HepG2 (cell line): Measurements from ENCODE around the gene CRTC2. TPM values are rescaled to one million over a fixed set of nuclear protein-coding genes. Genes with fewer than 3 reads are reported as not detected.

Source experiments
- SIN3A ChIP-seq: IDR thresholded peaks from 2 replicates; pipeline ENCODE4 v1.6.1; 2011; ENCODE audit warnings: low read depth, mild to moderate bottlenecking, control low read depth, low read length, borderline replicate concordance
- ZNF329 ChIP-seq: sonication (generic); formaldehyde crosslinking; IDR thresholded peaks from 2 replicates; pipeline ENCODE4 v1.9.0; 2021; ENCODE audit warnings: low read depth, mild to moderate bottlenecking, missing genetic modification reagents
- ZNF724P ChIP-seq: sonication (generic); formaldehyde crosslinking; IDR thresholded peaks from 2 replicates; pipeline ENCODE4 v1.8.0; 2022; ENCODE audit warnings: missing genetic modification reagents, borderline replicate concordance
- ZSCAN20 ChIP-seq: sonication (generic); formaldehyde crosslinking; IDR thresholded peaks from 2 replicates; pipeline ENCODE4 v1.4.0; 2020; ENCODE audit warnings: missing genetic modification reagents, mild to moderate bottlenecking, borderline replicate concordance
- ZSCAN22 ChIP-seq: sonication (generic); formaldehyde crosslinking; IDR thresholded peaks from 2 replicates; pipeline ENCODE4 v1.4.0; 2020; ENCODE audit warnings: mild to moderate bottlenecking, missing genetic modification reagents
- ZSCAN31 ChIP-seq: sonication (generic); formaldehyde crosslinking; IDR thresholded peaks from 2 replicates; pipeline ENCODE4 v1.5.0; 2020; ENCODE audit warnings: low read depth, mild to moderate bottlenecking, missing genetic modification reagents
- polyA plus RNA-seq, 8 experiments: library from polyadenylated mRNA; depleted of rRNA in 3 of 8; stranded (reverse) in 7 of 8; unstranded in 1 of 8; fragments of >200 nt; fragmentation: Illumina TruSeq in 4 of 8; extraction: Trizol in 4 of 8; gene quantifications; 2 replicates each; pipeline versions ENCODE4 v1.2.1 to v1.2.3, GENCODE V29; 2011 to 2016; ENCODE audit warnings: low read depth in 4 of 8, missing spikeins in 1 of 8, mixed read lengths in 1 of 8; ENCODE audit not compliant: insufficient read depth in 1 of 8
- total RNA-seq, 5 experiments: library from RNA; depleted of rRNA; stranded (reverse); fragments of >200 nt; fragmentation: Illumina TruSeq; extraction: Trizol; gene quantifications; 2 replicates each; pipeline ENCODE4 v1.2.3, GENCODE V29; 2016; ENCODE audit warnings: low read depth in 1 of 5
- TF ChIP-seq, protein P1 (sequence below): sonication (generic); formaldehyde crosslinking; IDR thresholded peaks from one replicate; pipeline ENCODE4 v1.5.1; 2020; ENCODE audit warnings: mild to moderate bottlenecking, missing genetic modification reagents; ENCODE audit errors: not compliant biosample characterization
- TF ChIP-seq, protein P2 (sequence below): sonication (generic); formaldehyde crosslinking; IDR thresholded peaks from 2 replicates; pipeline ENCODE4 v1.4.0; 2020; ENCODE audit warnings: missing genetic modification reagents
- TF ChIP-seq, protein P3 (sequence below): sonication (generic); formaldehyde crosslinking; IDR thresholded peaks from 2 replicates; pipeline ENCODE4 v1.5.0; 2020; ENCODE audit warnings: missing genetic modification reagents

The CRTC2 gene
- total and polyA plus RNA-seq, 2 of the 13 experiments (the other 11 are each of a cell fraction or from before 2014, with no cell fraction given): 6.1 to 26.7 TPM

DNA sequence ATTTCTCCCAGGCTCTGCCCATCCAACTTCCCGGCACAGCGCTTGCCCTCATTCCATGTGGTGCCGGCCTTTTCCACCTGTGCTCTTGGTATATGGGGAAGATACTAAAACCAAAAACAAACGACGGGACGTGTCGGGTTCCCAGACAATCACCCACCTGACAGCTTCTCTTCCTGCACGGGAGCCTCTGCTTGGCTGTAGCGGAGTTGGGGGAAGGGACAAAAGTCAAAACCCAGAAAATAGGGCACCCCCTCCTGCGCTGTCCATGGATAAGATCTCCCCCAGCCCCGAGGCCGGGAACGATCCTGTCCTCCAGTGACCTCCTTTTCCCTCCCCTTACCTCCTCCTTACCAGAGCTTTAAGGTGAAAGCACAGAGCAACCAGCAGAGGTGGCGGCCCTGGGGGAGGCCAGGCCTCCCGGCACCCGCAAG, 18.4 kb upstream of the CRTC2 start (continued):
- TF ChIP-seq, protein P1, sequence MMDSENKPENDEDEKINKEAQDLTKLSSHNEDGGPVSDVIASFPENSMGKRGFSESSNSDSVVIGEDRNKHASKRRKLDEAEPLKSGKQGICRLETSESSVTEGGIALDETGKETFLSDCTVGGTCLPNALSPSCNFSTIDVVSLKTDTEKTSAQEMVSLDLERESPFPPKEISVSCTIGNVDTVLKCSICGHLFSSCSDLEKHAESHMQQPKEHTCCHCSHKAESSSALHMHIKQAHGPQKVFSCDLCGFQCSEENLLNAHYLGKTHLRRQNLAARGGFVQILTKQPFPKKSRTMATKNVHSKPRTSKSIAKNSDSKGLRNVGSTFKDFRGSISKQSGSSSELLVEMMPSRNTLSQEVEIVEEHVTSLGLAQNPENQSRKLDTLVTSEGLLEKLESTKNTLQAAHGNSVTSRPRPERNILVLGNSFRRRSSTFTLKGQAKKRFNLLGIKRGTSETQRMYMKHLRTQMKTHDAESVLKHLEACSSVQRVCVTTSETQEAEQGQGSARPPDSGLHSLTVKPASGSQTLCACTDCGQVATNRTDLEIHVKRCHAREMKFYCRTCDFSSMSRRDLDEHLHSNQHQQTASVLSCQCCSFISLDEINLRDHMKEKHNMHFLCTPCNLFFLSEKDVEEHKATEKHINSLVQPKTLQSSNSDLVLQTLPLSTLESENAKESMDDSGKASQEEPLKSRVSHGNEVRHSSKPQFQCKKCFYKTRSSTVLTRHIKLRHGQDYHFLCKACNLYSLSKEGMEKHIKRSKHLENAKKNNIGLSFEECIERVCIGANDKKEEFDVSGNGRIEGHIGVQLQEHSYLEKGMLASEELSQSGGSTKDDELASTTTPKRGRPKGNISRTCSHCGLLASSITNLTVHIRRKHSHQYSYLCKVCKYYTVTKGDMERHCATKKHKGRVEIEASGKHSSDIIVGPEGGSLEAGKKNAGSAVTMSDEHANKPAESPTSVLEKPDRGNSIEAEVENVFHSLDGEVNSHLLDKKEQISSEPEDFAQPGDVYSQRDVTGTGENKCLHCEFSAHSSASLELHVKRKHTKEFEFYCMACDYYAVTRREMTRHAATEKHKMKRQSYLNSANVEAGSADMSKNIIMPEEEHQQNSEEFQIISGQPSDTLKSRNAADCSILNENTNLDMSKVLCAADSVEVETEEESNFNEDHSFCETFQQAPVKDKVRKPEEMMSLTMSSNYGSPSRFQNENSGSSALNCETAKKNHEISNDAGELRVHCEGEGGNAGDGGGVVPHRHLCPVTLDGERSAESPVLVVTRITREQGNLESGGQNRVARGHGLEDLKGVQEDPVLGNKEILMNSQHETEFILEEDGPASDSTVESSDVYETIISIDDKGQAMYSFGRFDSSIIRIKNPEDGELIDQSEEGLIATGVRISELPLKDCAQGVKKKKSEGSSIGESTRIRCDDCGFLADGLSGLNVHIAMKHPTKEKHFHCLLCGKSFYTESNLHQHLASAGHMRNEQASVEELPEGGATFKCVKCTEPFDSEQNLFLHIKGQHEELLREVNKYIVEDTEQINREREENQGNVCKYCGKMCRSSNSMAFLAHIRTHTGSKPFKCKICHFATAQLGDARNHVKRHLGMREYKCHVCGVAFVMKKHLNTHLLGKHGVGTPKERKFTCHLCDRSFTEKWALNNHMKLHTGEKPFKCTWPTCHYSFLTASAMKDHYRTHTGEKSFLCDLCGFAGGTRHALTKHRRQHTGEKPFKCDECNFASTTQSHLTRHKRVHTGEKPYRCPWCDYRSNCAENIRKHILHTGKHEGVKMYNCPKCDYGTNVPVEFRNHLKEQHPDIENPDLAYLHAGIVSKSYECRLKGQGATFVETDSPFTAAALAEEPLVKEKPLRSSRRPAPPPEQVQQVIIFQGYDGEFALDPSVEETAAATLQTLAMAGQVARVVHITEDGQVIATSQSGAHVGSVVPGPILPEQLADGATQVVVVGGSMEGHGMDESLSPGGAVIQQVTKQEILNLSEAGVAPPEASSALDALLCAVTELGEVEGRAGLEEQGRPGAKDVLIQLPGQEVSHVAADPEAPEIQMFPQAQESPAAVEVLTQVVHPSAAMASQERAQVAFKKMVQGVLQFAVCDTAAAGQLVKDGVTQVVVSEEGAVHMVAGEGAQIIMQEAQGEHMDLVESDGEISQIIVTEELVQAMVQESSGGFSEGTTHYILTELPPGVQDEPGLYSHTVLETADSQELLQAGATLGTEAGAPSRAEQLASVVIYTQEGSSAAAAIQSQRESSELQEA (CRISPR knock-in tag): no peak
- 0 out of 2 replicates have a peak, but pooled peaks have one; percentile 86 for TF ChIP-seq ZNF724P (CRISPR knock-in tag)
- TF ChIP-seq ZNF329: no peak
- TF ChIP-seq, protein P2, sequence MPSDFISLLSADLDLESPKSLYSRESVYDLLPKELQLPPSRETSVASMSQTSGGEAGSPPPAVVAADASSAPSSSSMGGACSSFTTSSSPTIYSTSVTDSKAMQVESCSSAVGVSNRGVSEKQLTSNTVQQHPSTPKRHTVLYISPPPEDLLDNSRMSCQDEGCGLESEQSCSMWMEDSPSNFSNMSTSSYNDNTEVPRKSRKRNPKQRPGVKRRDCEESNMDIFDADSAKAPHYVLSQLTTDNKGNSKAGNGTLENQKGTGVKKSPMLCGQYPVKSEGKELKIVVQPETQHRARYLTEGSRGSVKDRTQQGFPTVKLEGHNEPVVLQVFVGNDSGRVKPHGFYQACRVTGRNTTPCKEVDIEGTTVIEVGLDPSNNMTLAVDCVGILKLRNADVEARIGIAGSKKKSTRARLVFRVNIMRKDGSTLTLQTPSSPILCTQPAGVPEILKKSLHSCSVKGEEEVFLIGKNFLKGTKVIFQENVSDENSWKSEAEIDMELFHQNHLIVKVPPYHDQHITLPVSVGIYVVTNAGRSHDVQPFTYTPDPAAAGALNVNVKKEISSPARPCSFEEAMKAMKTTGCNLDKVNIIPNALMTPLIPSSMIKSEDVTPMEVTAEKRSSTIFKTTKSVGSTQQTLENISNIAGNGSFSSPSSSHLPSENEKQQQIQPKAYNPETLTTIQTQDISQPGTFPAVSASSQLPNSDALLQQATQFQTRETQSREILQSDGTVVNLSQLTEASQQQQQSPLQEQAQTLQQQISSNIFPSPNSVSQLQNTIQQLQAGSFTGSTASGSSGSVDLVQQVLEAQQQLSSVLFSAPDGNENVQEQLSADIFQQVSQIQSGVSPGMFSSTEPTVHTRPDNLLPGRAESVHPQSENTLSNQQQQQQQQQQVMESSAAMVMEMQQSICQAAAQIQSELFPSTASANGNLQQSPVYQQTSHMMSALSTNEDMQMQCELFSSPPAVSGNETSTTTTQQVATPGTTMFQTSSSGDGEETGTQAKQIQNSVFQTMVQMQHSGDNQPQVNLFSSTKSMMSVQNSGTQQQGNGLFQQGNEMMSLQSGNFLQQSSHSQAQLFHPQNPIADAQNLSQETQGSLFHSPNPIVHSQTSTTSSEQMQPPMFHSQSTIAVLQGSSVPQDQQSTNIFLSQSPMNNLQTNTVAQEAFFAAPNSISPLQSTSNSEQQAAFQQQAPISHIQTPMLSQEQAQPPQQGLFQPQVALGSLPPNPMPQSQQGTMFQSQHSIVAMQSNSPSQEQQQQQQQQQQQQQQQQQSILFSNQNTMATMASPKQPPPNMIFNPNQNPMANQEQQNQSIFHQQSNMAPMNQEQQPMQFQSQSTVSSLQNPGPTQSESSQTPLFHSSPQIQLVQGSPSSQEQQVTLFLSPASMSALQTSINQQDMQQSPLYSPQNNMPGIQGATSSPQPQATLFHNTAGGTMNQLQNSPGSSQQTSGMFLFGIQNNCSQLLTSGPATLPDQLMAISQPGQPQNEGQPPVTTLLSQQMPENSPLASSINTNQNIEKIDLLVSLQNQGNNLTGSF: peak; percentile 17; the same call in 1 of the 2 replicates
- no peak for TF ChIP-seq ZSCAN31 (CRISPR knock-in tag)
- no peak for TF ChIP-seq SIN3A
- TF ChIP-seq ZSCAN22 (CRISPR knock-in tag): no peak
- TF ChIP-seq, protein P3, sequence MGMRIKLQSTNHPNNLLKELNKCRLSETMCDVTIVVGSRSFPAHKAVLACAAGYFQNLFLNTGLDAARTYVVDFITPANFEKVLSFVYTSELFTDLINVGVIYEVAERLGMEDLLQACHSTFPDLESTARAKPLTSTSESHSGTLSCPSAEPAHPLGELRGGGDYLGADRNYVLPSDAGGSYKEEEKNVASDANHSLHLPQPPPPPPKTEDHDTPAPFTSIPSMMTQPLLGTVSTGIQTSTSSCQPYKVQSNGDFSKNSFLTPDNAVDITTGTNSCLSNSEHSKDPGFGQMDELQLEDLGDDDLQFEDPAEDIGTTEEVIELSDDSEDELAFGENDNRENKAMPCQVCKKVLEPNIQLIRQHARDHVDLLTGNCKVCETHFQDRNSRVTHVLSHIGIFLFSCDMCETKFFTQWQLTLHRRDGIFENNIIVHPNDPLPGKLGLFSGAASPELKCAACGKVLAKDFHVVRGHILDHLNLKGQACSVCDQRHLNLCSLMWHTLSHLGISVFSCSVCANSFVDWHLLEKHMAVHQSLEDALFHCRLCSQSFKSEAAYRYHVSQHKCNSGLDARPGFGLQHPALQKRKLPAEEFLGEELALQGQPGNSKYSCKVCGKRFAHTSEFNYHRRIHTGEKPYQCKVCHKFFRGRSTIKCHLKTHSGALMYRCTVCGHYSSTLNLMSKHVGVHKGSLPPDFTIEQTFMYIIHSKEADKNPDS (CRISPR knock-in tag): no peak
- TF ChIP-seq ZSCAN20 (CRISPR knock-in tag): peak; percentile 82; the same call in 1 of the 2 replicates
